Gastroesophageal sphincter (tissue), 3 donors: ENCODE data around the gene SGIP1.

Experiments
- CTCF ChIP-seq, 4 experiments: fragments of 200-600 bp in 2 of 4; fragments of 450-650 bp in 2 of 4; sonication (generic) in 1 of 4; IDR thresholded peaks; one replicate each; pipeline ENCODE4 v1.5.1; 2017 to 2019; ENCODE audit warnings: antibody characterized with exemption in 4 of 4, mild to moderate bottlenecking in 2 of 4, moderate library complexity in 2 of 4
- POLR2A ChIP-seq, 2 donors: fragments of 450-650 bp; IDR thresholded peaks; one replicate each; pipeline ENCODE4 v1.6.1; 2017; ENCODE audit warnings: antibody characterized with exemption in 2 of 2, mild to moderate bottlenecking in 2 of 2, moderate library complexity in 1 of 2
- POLR2AphosphoS5 ChIP-seq: sonication (generic); formaldehyde crosslinking; IDR thresholded peaks from one replicate; pipeline ENCODE4 v1.6.1; 2017; ENCODE audit warnings: antibody characterized with exemption

- TF ChIP-seq CTCF (IDR thresholded peaks at IDR 0.05) (no peak), POLR2AphosphoS5 (no peak), POLR2A (IDR thresholded peaks at IDR 0.05) (no peak)
Measured at GRCh38 chr1:66777831-66778230, 243.9 kb downstream of the SGIP1 start.
